Keratinocyte (primary cell): ENCODE measurements around the gene EPHA3.

Source experiments
- EZH2 ChIP-seq: IDR thresholded peaks from one replicate; pipeline ENCODE4 v1.6.1; 2012; ENCODE audit warnings: inconsistent platforms, mild to moderate bottlenecking, low read length, moderate library complexity
- TF ChIP-seq, protein P1 (sequence below), 3 experiments: IDR thresholded peaks in 1 of 3; conservative IDR thresholded peaks in 1 of 3; optimal IDR thresholded peaks in 1 of 3; 2 replicates in 2 of 3; 3 replicates in 1 of 3; pipeline versions ENCODE3 to v1.5.1; 2011; ENCODE audit warnings: low read length in 3 of 3, mild to moderate bottlenecking in 3 of 3, moderate library complexity in 2 of 3, control low read depth in 1 of 3, inconsistent platforms in 1 of 3; ENCODE audit not compliant: insufficient read depth in 2 of 3; ENCODE audit errors: extremely low read depth in 1 of 3

DNA sequence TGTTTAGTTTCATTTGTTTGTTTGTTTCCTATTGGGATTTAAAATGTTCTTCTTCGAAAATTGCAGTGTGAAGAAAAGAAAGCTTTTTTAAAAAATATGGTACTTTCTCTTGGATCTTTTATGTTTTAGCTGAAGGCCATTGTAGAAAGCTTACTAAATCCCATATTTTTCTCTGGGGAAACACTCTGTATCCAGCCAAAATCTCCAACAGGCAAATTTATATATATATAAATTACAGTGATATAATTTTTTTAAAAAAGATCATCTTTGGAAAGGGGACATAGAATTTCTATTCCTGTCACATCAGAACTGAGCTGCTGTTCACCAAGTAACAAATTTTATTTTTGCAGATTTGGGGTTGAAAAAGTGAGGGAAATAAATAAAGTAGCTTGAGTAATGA lies 19.6 kb upstream of the EPHA3 start:
- TF ChIP-seq, protein P1, sequence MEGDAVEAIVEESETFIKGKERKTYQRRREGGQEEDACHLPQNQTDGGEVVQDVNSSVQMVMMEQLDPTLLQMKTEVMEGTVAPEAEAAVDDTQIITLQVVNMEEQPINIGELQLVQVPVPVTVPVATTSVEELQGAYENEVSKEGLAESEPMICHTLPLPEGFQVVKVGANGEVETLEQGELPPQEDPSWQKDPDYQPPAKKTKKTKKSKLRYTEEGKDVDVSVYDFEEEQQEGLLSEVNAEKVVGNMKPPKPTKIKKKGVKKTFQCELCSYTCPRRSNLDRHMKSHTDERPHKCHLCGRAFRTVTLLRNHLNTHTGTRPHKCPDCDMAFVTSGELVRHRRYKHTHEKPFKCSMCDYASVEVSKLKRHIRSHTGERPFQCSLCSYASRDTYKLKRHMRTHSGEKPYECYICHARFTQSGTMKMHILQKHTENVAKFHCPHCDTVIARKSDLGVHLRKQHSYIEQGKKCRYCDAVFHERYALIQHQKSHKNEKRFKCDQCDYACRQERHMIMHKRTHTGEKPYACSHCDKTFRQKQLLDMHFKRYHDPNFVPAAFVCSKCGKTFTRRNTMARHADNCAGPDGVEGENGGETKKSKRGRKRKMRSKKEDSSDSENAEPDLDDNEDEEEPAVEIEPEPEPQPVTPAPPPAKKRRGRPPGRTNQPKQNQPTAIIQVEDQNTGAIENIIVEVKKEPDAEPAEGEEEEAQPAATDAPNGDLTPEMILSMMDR (optimal IDR thresholded peaks at IDR 0.05 in 1 of 3, IDR thresholded peaks at IDR 0.05 in 1 of 3, conservative IDR thresholded peaks at IDR 0.05 in 1 of 3; ENCODE audit: extremely low read depth in 1 of 3, insufficient read depth in 2 of 3, low read length in 3 of 3): no peak
- no peak for TF ChIP-seq EZH2
